ENCODE data around the gene PCDH17.

DNA sequence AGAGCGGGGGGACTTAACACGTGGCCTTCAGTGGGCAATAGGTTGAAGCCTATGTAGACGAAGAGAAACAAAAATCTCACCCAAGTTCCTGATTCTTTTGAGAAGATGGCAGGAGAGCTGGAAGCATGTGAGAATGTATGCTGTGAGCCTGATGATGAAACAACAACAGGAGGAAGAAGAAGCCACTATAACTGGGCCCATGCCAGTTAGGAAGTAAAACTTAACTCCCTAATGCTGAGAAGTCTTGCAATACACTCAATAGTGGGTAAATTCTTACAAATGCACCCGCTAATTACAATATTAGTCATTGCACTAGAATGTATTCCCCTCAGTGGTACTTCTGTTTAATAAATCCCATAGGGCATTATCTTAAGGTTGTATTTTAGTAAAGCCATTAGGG is 9.1 kb downstream of the PCDH17 start:
- TF ChIP-seq CTCF (IDR thresholded peaks at IDR 0.05; ENCODE audit: borderline replicate concordance, extremely low read depth, low read length, poor library complexity, severe bottlenecking) (no peak), EZH2 (IDR thresholded peaks at IDR 0.05; ENCODE audit: borderline replicate concordance, low read depth, low read length, severe bottlenecking) (no peak)
